GM18868 (cell line): Measurements from ENCODE around the gene RAI14.
"Not testable (repeated sequence)": the region's sequence is repeated elsewhere in the genome, so short reads cannot be mapped to it uniquely, and the experiment has no call there.

ENCODE experiments used
- ATAC-seq: cut with Tn5 transposase; IDR thresholded peaks from one replicate; pipeline ENCODE4 v1.9.1; 2021; ENCODE audit warnings: mild to moderate bottlenecking, moderate library complexity; ENCODE audit not compliant: unreplicated experiment

The RAI14 gene

GRCh38 chr5:34697308-34698108 is 41.4 kb downstream of the RAI14 start:
- ATAC-seq = no peak

GRCh38 chr5:34698109-34698419 is 41.9 kb downstream of the RAI14 start:
- ATAC-seq = no peak

GRCh38 chr5:34698754-34699153 is 42.6 kb downstream of the RAI14 start:
- ATAC-seq = no peak

DNA sequence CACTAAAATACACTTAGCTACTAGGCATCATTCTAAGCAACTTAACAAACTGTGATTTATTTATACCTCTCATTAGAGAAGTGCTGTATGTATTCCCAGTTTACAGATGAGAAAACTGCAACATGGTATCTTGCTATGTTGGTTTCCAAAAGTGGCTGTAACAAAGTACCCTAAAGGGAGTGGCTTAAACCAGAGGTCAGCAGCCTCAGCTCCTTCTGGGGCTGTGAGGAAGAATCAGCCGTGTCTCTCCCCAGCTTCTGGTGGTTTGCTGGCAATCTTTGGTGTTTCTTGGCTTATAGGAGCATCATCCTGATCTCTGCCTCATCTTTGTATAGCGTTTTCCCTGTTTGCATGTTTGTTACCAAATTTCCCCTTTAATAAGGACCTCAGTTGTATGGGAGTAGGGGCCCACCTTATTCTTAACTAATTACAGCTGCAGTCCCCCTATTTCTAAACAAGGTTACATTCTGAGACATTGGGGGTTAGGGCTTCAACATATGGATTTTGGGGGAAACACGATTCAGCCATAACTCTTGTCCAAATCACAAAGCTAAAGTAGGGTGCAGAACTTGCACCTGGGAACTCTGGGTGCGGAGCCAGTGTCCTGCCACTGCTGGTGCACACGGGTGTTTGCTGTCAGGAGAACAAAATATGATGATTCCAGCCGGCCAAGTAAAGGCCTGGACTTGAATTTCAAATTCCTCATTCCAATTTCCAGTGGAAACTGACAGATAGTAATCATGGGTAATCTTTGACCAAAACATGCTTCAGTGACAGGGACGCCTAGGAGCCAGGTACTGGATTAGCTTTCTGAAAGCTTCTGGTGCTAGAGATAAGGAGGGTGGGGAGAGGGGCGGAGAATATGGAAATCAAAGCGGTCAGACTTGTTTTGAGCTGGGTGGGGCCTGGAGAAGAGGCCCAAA is 43.3 kb downstream of the RAI14 start:
- no peak for ATAC-seq

- ATAC-seq = no peak
Observed at GRCh38 chr5:34700078-34700452, 43.9 kb downstream of the RAI14 start.

- ATAC-seq = not testable (repeated sequence)
Observed at GRCh38 chr5:34701442-34701841, 45.3 kb downstream of the RAI14 start.

DNA sequence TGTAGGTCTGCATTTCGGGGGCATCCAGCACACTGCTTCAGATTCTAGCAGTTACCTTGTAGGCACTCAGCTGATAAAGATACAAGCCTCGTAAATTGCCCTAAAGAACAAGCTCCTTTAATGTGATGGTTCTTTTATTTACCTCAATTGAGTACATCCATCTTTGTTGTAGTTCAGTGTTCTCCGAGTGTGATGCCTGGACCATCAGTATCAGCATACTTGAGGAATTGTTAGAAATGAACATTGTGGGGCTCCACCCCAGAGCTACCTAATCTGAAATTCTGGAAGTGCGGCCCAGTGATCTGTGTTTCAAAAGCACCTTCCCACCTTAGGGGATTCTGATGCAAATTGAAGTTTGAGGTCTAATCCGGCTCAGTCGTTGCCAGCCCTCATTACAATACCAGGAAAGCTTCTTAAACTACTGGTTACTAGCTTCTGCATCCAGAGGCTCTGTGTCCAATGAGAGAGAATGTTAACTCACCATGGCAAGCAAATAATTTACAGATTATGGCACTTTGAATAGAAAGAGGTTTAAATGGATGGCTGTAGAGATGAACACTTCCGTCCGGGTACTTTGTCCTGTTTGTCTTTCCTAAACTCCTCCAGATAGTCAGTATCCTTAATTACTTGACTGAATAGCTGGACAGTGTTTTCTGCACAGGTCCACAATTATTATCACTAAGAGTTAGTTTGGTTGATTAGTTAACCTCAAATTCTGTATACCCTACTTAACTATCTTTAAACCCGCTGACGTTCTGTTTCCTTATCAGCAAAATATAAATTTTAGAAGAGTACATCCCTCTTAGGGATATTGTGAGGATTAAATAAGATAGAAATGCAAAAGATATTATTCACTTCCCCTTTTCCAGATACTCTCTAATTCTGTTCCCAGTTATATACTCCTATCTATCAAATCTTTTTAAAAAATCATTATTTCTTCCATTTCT is 47.9 kb downstream of the RAI14 start:
- no peak for ATAC-seq

DNA sequence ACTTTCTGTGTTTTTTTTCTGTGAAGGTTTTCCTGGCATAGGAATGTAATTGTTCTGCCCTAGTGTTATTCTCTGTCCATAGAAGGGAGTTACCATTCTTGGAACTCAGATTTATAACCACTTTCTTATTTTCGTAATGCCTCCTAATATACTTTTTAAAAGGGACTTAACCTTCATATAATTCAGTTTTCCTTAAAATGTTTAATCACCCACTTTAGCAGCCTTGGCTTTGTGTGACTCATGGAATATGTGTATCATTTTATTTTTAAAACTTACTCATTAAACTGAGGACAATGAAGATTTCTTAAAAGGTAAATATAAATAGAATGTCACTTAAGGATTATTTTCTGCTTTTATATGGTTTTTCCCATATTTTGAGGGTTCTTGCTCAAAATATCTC is 50.0 kb downstream of the RAI14 start:
- ATAC-seq = no peak

- ATAC-seq = no peak
Observed at GRCh38 chr5:34707451-34708107, 51.5 kb downstream of the RAI14 start.

GRCh38 chr5:34708777-34709176 is 52.6 kb downstream of the RAI14 start:
- no peak for ATAC-seq

GRCh38 chr5:34709861-34710673 is 53.9 kb downstream of the RAI14 start:
- ATAC-seq = no peak

DNA sequence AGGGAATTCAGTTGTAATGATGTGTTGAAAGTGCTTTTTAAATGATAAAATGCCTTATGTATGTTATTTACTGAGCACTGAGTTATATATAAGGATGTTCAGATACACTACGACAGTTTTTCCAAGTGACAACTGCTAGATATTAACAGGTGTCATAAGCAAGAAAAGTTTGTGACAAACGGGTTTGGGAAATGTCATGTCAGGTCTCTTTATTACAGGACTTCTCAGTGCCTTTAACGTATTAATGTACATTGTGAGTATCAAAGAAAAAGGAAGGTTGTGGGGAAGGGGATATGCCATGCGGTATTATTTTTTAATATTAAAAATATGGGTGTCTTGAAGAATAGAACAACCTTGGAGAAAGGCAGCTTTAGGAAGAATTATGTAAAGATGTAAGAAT is 56.4 kb downstream of the RAI14 start:
- ATAC-seq = no peak

DNA sequence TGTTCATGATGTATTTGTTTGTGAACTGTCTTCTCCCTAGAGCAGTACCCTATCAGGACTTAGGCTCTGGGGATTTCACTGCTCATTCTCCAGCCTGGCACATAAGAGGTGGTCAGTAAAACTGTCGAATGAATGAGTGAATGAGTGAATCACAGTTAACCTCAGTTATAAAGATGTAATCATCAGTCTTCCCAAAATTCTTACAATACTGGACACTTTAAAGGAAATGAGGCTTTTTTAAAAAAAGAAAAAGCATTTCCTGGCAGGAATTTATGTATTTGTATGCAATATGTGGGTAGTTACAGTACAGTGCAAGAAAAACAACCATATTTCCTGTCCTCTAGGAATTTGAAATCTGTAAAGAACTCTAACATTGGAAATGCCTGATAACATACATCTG is 59.6 kb downstream of the RAI14 start:
- no peak for ATAC-seq

GRCh38 chr5:34716986-34717385 is 60.9 kb downstream of the RAI14 start:
- no peak for ATAC-seq

- no peak for ATAC-seq
Observed at GRCh38 chr5:34717426-34718327, 61.5 kb downstream of the RAI14 start.

DNA sequence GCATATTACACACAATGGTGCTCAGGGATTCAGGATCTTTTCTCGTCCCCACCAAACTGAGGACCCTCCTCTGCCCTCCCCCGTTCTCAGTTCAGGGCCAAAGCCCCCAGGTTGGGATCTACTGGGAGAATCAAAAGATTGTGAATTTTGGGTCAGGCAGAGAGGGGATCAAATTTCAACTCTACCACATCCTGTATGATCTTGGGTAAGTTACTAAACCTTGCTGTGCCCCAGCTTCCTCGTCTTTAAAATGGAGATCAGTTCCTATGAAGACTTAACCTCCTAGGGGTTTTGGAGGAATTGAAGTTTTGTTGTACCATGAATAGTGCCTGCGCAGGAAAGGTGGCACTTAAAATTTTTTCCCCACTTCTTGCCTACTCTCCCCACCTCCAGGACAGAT is 62.4 kb downstream of the RAI14 start:
- ATAC-seq = no peak

DNA sequence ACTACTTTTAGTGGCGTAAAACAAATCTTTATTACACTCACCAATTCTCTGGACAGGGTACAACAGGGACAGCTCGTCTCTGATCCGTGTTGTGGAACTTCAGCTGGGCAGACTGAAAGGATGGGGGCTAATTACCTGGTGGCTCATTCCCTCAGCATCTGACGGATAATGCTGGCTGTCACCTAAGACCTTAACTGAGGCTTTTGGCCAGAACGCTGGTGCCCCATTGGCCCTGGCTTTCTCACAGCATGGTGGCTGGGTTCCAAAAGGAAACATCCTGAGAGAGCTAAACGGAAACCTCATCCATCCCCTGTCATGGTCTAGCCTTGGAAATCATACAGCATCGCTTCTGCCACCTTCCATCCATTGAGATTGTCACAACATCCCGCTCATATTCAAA is 62.9 kb downstream of the RAI14 start:
- no peak for ATAC-seq

DNA sequence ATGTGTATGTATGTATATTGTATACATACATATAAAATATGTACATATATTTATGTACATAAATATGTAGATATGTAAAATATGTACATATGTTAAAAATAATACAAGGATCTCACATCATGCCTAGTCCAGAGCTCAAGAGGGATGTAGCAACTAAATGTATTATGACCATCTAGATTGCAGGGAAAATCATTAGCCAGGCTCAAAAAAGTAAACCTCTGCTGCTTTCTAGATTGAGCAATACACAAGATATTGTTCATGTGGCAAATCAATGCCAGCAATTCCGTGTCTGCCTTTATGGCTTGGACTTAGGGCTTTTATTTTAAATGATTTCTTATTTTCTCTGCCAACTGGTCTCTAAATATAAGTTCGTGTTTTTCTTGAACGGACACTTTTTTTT is 65.2 kb downstream of the RAI14 start:
- no peak for ATAC-seq

DNA sequence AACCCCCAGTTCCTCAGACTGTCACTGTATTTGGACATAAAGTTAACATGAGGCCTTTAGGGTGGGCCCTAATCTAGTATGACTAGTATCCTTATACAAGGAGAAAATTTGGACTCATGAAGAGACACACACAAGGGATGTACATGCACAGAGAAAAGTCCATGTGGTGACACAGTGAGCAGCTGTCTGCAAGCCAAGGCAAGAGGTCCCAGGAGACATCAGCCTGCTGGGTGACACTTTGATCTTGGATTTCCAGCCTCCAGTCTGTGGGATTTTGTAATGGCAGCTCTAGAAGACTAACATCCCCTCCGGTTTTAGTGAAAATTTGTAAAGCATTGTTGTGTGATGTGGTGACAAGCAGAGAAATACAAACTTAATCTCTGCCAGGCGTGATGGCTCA is 66.1 kb downstream of the RAI14 start:
- ATAC-seq = no peak
